Ishikawa (cell line): ENCODE data around the gene NELFE.

ENCODE experiments used
- EGR1 ChIP-seq: IDR thresholded peaks from 2 replicates; pipeline ENCODE4 v1.6.1; 2012
- EP300 ChIP-seq: IDR thresholded peaks from 2 replicates; pipeline ENCODE4 v1.6.1; 2012; ENCODE audit warnings: borderline replicate concordance
- FOXM1 ChIP-seq: IDR thresholded peaks from 2 replicates; pipeline ENCODE4 v1.6.1; 2012; ENCODE audit warnings: low read depth, borderline replicate concordance
- MAX ChIP-seq: IDR thresholded peaks from 2 replicates; pipeline ENCODE4 v1.6.1; 2012
- NFIC ChIP-seq: IDR thresholded peaks from 2 replicates; pipeline ENCODE4 v1.6.1; 2012
- RAD21 ChIP-seq: IDR thresholded peaks from 2 replicates; pipeline ENCODE4 v1.6.1; 2012; ENCODE audit warnings: low read depth
- REST ChIP-seq: IDR thresholded peaks from 2 replicates; pipeline ENCODE4 v1.6.1; 2012; ENCODE audit warnings: low read depth, mild to moderate bottlenecking
- USF1 ChIP-seq: IDR thresholded peaks from 2 replicates; pipeline ENCODE4 v1.6.1; 2012
- ZBTB7A ChIP-seq: IDR thresholded peaks from 2 replicates; pipeline ENCODE4 v1.6.1; 2012; ENCODE audit warnings: low read depth

- no peak for TF ChIP-seq FOXM1
- TF ChIP-seq USF1 = no peak
- no peak for TF ChIP-seq EP300
- no peak for TF ChIP-seq REST
- TF ChIP-seq RAD21 = no peak
- no peak for TF ChIP-seq EGR1
- TF ChIP-seq NFIC = no peak
- TF ChIP-seq MAX = no peak
- TF ChIP-seq ZBTB7A = no peak
Measured at GRCh38 chr6:31979238-31979898, 20.6 kb upstream of the NELFE start.
